Activated CD4-positive, alpha-beta T cell treated with anti-CD3 and anti-CD28 coated beads for 24 hours (primary cell): ENCODE measurements around the gene ZNF212.

Experiments used
- DNase-seq, 2 donors: peaks; one replicate each; pipeline ENCODE4 v3.0.0-alpha.2; 2020; ENCODE audit warnings: low read depth in 2 of 2

ZNF212 gene

DNA sequence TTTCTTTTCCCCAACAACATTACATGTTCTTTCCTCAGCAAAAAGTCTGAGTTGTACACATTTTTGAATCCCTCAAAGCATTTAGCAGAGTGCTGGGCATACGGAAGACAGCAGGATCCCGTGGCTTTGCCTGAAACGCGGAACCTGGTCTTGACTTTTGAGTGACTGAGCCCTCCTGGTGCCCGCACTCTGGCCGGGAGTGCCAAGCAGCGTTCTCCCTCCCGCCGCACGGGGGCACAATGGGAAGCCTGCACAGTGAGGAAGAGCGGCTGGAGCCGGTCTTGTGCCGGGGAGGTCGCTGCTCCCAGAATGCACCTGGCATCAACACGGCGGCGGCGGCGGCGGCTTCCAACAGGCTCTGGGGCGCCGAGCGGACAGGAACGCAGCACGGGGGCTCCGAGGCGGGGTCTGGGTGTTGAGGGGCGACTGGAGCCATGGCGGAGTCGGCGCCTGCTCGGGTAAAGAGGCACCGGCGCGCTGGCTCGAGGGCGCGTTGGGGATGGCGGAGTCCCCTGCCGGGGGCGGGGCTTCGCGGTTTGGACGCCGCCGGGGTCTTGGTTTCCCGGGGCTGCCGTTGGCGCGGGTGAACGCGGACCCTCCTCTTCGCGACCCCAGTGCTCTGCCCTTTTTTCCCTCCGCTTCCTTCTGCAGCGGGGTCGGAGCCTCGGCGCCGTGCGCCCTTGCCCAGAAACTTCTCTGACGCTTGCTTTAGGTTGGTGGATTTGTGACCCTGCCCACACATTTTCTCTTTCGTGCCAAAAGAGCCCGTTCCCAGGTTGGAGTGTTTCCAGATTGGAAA, at the start of gene ZNF212:
Gene ZNF212, plus strand, starts transcription at position 307 of the 799 bp plus-strand sequence. Its CDS starts 128 bp downstream, at position 435.
- DNase-seq: peak; percentile 78 to 85

DNA sequence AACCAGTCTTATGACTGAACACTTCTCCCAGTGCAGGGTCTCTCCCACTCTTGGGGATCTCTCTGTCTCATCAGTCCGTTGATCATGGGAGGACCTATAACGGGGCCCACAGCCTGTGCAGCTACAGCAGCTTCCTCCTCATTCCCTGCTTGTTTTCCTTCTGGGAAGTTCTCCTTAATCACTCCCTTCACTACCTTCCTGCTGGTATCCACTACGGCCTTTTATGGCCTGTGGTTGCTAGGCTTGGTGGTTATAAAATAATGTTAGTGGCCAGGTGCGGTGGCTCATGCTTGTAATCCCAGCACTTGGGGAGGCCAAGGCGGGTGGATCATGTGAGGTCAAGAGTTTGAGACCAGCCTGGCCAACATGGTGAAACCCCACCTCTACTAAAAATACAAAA, 47.6 kb upstream of the ZNF212 start:
- DNase-seq: no peak

DNA sequence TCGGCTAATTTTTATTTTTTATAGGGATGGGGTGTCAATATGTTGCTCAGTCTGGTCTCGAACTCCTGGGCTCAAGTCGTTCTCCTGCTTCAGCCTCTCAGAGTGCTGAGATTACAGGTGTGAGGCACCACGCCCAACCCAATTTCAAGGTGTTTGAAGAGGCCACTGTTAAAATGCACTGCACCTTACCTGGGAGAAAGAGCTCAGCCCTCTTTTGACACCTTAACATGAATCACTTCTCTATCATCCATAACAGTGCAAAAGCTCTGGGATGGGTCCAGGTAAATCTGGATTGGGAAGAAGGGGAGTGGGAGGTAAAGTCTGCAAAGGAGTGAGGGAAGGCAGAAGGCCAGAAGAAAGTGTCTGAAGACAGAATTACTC, 44.7 kb upstream of the ZNF212 start:
- DNase-seq: no peak

- peak; percentile 59 to 72 for DNase-seq
Measured at GRCh38 chr7:149195180-149196150, 44.0 kb upstream of the ZNF212 start, which contains the start of gene ZNF282. Gene ZNF282 (plus strand): TSS chr7:149195546. CDS start chr7:149195590, 44 bp downstream.

DNA sequence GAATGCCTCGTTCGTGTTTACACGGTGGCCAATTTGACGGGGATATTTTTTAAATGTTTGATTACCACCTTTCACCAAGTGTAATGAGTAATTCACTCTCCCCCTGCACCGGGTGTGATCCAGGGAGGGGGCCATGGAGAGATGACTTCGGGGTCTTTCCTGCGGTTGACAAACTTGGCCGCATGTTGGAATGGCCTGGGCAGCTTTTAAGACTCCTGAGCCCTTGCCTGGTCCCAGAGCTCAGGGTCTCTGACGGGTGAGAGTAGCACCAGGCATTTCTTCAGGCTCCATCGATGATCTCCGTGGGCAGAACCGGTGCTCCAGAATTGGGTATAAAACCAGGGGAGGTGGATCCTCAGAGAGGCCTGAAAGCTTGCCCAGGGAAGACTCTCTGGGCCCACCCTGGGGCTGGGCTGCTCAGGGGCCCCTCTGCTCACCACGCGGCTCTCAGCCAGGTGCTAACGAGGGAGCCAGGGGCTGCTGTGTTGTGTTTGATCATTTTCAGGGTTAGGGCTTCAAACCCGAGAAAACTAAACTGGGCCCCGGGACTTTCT, 43.2 kb upstream of the ZNF212 start:
- DNase-seq: no peak

GRCh38 chr7:149196705-149197171, 42.7 kb upstream of the ZNF212 start:
- DNase-seq: no peak

DNA sequence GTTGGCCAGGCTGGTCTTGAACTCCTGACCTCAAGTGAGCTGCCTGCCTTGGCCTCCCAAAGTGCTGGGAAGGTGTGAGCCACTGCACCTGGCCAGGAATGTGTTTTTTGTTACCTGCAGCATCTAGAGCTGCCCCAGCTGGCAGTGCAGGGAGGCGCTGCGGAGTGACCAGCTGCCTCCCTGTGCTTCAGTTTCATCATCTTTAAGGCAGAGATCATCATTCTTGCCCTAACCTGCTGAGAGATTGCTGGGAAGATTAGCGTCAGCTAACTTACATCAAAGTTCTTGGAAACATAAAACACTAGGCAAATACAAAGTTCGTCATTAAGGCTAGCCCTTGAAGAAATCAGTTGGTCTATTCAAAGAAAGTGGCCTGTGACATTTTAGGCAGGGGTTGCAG, 41.8 kb upstream of the ZNF212 start:
- no peak for DNase-seq

GRCh38 chr7:149198161-149198816, 41.2 kb upstream of the ZNF212 start:
- no peak for DNase-seq

GRCh38 chr7:149199234-149199995, 40.0 kb upstream of the ZNF212 start:
- no peak for DNase-seq

DNA sequence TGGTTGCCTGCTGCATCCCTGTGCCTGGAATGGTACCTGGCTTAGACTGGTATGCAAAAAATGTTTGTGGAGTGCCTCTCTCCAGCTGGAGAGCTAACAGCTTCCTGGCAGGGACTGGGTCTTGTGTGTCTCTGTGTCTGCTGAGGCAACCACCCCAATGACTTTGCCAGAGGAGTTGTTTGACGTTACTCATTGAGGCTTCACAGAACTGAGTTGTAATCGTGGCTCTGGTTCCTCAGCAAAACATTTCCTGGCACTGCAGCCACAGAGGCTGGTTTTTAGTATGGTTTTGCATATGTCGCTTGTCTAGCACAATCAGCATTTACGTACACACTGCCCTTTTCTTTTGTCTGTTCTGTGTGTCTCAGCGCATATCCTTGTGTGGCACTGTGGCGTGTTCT, 36.6 kb upstream of the ZNF212 start:
- DNase-seq: no peak

DNA sequence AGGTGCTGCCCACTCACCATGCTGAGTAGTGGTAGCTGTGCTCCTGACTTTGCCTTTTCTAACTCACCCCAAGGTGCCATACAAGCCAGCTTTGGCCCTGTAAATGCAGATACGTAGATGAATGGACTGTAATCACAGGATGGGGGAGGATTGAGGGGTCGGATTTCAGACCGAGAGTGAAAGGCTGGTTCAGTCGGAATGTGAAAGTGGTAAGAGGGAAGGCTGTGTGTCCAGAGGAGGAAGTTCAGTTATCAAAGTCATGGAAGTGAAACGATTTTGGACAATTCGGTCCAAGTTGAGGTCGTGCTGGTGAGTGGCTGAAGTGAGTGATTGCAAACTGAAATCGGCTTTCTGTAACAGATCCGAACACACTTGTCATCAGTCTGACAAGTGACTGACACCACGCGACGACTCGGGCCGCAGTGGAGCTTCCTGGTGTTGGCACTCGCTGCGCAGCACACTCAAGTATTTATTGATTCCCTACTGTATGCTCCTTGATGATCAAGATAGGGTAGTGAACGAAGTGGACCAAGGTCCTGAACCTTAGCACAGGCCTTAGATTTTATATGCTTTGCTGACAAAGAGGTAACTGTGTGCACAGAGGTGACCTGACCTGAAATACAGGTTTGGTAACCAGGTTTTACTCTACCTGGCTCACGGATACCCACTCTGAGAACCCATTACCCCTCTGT, 33.6 kb upstream of the ZNF212 start:
- DNase-seq: no peak

DNA sequence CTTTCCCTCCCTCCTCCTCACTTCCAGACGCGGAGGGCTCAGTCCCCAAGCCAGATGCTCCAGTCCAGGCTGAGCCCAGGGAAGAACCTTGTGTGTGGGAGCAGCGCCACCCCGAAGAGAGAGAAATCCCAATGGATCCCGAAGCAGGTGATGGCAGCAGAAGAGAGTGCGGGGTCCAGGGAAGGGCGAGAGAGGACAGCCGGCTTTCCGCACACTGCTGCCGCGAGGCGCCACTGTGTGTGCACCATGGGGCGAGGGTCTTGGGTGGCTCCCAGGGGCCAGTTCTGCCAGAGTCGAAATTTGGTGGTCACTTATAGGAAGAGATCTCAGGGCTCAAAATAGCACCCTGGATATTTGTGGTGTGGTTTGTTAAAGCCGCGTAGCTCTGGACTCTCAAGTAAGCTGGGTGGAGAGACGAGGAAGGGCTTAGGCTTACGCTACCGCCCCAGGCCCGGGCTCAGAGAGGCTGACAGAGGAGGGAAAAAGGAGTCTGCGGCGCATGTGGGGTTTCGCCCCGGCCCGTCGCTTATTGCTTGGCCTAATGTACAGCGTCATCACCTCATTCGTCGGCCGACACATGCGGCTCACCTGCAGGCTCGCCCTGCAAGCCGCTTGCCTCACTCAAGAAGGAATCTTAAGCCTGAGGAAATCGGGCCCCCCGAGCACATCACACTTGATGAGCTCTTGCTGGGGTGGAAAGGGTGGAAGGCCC, 32.0 kb upstream of the ZNF212 start:
- DNase-seq: no peak

- DNase-seq: peak; percentile 72 to 87
Measured at GRCh38 chr7:149209518-149210269, 29.8 kb upstream of the ZNF212 start.

DNA sequence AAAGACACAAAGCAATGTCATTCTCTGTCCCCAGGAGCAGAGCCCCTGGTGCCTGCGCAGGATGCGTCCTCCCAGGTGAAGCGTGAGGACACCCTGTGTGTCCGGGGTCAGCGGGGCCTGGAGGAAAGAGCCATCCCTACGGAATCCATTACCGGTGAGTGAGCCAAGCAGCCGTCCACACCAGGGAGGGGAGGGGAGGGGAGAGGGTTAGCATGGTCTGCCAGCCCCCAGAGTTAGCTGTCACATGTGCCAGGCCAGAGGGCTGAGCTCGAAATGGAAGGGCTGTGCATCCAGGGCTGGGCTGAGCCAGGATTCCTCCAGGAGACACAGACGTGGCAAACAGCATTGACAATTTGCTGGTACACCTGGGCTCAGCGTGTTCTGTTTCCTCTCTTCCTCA, 28.9 kb upstream of the ZNF212 start:
- DNase-seq: no peak

DNA sequence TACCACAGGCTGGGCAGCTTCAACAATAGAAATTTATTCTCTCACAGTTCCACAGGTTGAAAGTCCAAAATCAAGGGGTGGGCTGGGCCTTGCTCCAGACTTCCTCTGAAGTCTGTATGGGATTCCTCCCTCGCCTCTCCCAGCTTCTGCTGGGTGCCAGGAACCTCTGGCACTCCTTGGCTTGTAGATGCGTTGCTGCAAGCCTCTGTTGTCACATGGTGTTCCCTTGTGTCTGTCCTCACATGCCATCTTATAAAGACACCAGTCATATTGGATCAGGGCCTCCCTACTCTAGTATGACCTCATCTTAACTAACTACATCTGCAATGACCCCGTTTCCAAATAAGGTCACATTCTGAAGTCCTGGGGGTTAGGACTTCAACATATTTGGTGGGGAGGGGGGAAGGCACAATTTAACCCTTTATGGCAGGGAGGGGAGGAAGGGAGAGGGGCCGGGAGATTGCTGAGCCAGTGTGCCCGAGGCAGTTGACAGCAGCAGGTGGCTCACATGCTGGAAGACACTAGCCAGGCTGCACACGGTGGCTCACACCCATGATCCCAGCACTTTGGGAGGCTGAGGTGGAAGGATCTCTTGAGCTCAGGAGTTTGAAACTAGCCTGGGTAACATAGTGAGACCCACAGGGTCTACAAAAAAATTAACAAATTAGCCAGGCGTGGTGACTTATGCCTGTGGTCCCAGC, 25.3 kb upstream of the ZNF212 start:
- DNase-seq: no peak

GRCh38 chr7:149216402-149216801, 23.0 kb upstream of the ZNF212 start:
- DNase-seq: no peak

DNA sequence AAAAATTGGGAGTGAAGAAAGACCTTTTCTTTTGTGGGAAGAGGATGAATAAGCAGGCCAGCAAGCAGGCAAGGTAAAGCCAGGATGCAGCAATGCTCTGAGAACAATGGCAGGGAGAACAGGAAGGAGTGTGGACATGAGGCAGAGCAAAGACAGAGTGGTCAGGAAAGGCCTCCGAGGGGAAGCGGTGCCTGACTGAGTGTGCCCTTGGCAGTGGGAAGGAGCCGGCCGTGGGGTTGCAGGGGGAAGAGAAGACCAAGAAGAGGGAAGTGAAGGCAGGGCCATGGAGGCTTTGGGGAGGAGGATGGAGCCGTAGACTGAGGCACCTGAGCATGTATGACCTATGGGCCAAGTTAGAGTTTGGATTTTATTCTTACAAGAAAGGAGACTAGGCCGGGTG, 21.9 kb upstream of the ZNF212 start:
- no peak for DNase-seq
